ENCODE measurements around the gene RBM15B.

- TF ChIP-seq CTCF (IDR thresholded peaks at IDR 0.05) (no peak), POLR2AphosphoS5 (IDR thresholded peaks at IDR 0.05) (no peak), POLR2A (IDR thresholded peaks at IDR 0.05) (no peak)
Measured at GRCh38 chr3:51436998-51437639, 46.0 kb downstream of the RBM15B start.
